WTC11 (cell line): Measurements from ENCODE around the gene CAMSAP3. TPM values are rescaled to one million over a fixed set of nuclear protein-coding genes. Genes with fewer than 3 reads are reported as not detected.

ENCODE experiments used
- ATAC-seq: fragments of 200-7000 bp; cut with Tn5 transposase; 2 replicates; pipeline ENCODE4 v1.10.0; 2021; ENCODE audit warnings: mild to moderate bottlenecking, moderate library complexity
- CTCF ChIA-PET: fragments of 300-600 bp; sonication (Branson Sonifier 250); formaldehyde crosslinking; loops from one replicate; lab custom pipeline; 2021; ENCODE audit warnings: antibody characterized with exemption; lab: Charles Lee
- POLR2A ChIA-PET: fragments of 350-600 bp; sonication (Branson Sonifier 250); formaldehyde crosslinking; loops from one replicate; lab custom pipeline; 2021; ENCODE audit warnings: antibody characterized with exemption; lab: Charles Lee
- DNase-seq: peaks from one replicate; pipeline ENCODE4 v3.0.0; 2021; ENCODE audit warnings: low spot score
- H3K27ac Mint-ChIP-seq: 2 replicates; pipeline ENCODE4 v1.8.0; 2021; ENCODE audit warnings: mixed read lengths
- H3K27me3 Mint-ChIP-seq: 2 replicates; pipeline ENCODE4 v1.8.0; 2021; ENCODE audit warnings: low read depth, mild to moderate bottlenecking, moderate library complexity, mixed read lengths
- H3K36me3 Mint-ChIP-seq: 2 replicates; pipeline ENCODE4 v1.8.0; 2021; ENCODE audit warnings: mixed read lengths
- H3K4me1 Mint-ChIP-seq: 2 replicates; pipeline ENCODE4 v1.8.0; 2022; ENCODE audit warnings: mixed read lengths
- H3K4me3 Mint-ChIP-seq: 2 replicates; pipeline ENCODE4 v1.8.0; 2021; ENCODE audit warnings: mild to moderate bottlenecking, moderate library complexity, mixed read lengths
- H3K9me3 Mint-ChIP-seq: 2 replicates; pipeline ENCODE4 v1.8.0; 2021; ENCODE audit warnings: mixed read lengths
- ATF1 ChIP-seq: sonication (generic); formaldehyde crosslinking; IDR thresholded peaks from 2 replicates; pipeline ENCODE4 v1.8.1; 2023; ENCODE audit warnings: mild to moderate bottlenecking, moderate library complexity, missing genetic modification reagents
- ATF2 ChIP-seq: sonication (generic); formaldehyde crosslinking; IDR thresholded peaks from 2 replicates; pipeline ENCODE4 v1.8.1; 2022; ENCODE audit warnings: low read depth, missing genetic modification reagents, borderline replicate concordance
- ATF6 ChIP-seq: sonication (generic); formaldehyde crosslinking; IDR thresholded peaks from 2 replicates; pipeline ENCODE4 v1.8.1; 2023; ENCODE audit warnings: mild to moderate bottlenecking, missing genetic modification reagents
- CREB1 ChIP-seq: sonication (generic); formaldehyde crosslinking; IDR thresholded peaks from 2 replicates; pipeline ENCODE4 v1.8.0; 2023; ENCODE audit warnings: mild to moderate bottlenecking, missing genetic modification reagents
- ESRRA ChIP-seq: sonication (generic); formaldehyde crosslinking; IDR thresholded peaks from 2 replicates; pipeline ENCODE4 v1.8.1; 2022; ENCODE audit warnings: mild to moderate bottlenecking, missing genetic modification reagents, borderline replicate concordance
- ETV6 ChIP-seq: sonication (generic); formaldehyde crosslinking; IDR thresholded peaks from 2 replicates; pipeline ENCODE4 v1.8.1; 2022; ENCODE audit warnings: mild to moderate bottlenecking, missing genetic modification reagents
- GRHL2 ChIP-seq: fragments of 250-450 bp; sonication (Bioruptor Pico); IDR thresholded peaks from 2 replicates; pipeline ENCODE4 v1.8.0; 2022; ENCODE audit warnings: mild to moderate bottlenecking, moderate library complexity; ENCODE audit not compliant: insufficient replicate concordance, severe bottlenecking
- GTF2I ChIP-seq: fragments of 250-450 bp; sonication (Bioruptor Pico); conservative IDR thresholded peaks from 2 replicates; pipeline ENCODE4 v1.4.0; 2021; ENCODE audit warnings: mild to moderate bottlenecking
- IRF1 ChIP-seq: sonication (generic); formaldehyde crosslinking; IDR thresholded peaks from 2 replicates; pipeline ENCODE4 v1.8.0; 2023; ENCODE audit warnings: missing genetic modification reagents
- IRF2 ChIP-seq: sonication (generic); formaldehyde crosslinking; IDR thresholded peaks from 2 replicates; pipeline ENCODE4 v1.8.0; 2022; ENCODE audit warnings: low read depth, missing genetic modification reagents, borderline replicate concordance
- MXD4 ChIP-seq: fragments of 250-450 bp; sonication (Bioruptor Pico); IDR thresholded peaks from 2 replicates; pipeline ENCODE4 v1.8.0; 2021; ENCODE audit warnings: mild to moderate bottlenecking, moderate library complexity, borderline replicate concordance
- NR3C1 ChIP-seq: sonication (generic); formaldehyde crosslinking; conservative IDR thresholded peaks from 2 replicates; pipeline ENCODE4 v1.8.1; 2023; ENCODE audit warnings: low read depth, mild to moderate bottlenecking, missing genetic modification reagents
- PRRX2 ChIP-seq: fragments of 250-450 bp; sonication (Bioruptor Pico); IDR thresholded peaks from 2 replicates; pipeline ENCODE4 v1.8.0; 2021; ENCODE audit warnings: mild to moderate bottlenecking
- TCF7 ChIP-seq: sonication (generic); formaldehyde crosslinking; IDR thresholded peaks from 2 replicates; pipeline ENCODE4 v1.8.0; 2022; ENCODE audit warnings: mild to moderate bottlenecking, low read depth, missing genetic modification reagents, moderate library complexity
- ZNF138 ChIP-seq: sonication (generic); formaldehyde crosslinking; conservative IDR thresholded peaks from 2 replicates; pipeline ENCODE4 v1.8.1; 2022; ENCODE audit warnings: mild to moderate bottlenecking, moderate library complexity, missing genetic modification reagents
- ZNF219 ChIP-seq: sonication (generic); formaldehyde crosslinking; IDR thresholded peaks from 2 replicates; pipeline ENCODE4 v1.8.0; 2023; ENCODE audit warnings: missing genetic modification reagents, mild to moderate bottlenecking, borderline replicate concordance
- ZNF263 ChIP-seq: sonication (generic); formaldehyde crosslinking; IDR thresholded peaks from 2 replicates; pipeline ENCODE4 v1.8.1; 2022; ENCODE audit warnings: low read depth, mild to moderate bottlenecking, moderate library complexity, missing genetic modification reagents
- total RNA-seq: library from RNA; stranded (reverse); gene quantifications from 3 replicates; pipeline ENCODE4 v1.2.3, GENCODE V29; 2021
- TF ChIP-seq, protein P1 (sequence below): sonication (generic); formaldehyde crosslinking; conservative IDR thresholded peaks from 2 replicates; pipeline ENCODE4 v1.8.1; 2022; ENCODE audit warnings: mild to moderate bottlenecking, missing genetic modification reagents
- TF ChIP-seq, protein P2 (sequence below): sonication (generic); formaldehyde crosslinking; IDR thresholded peaks from 2 replicates; pipeline ENCODE4 v1.8.0; 2022; ENCODE audit warnings: mild to moderate bottlenecking, missing genetic modification reagents
- TF ChIP-seq, protein P3 (sequence below): sonication (generic); formaldehyde crosslinking; IDR thresholded peaks from 2 replicates; pipeline ENCODE4 v1.8.1; 2023; ENCODE audit warnings: mild to moderate bottlenecking, missing genetic modification reagents, borderline replicate concordance
- TF ChIP-seq, protein P4 (sequence below): sonication (generic); formaldehyde crosslinking; IDR thresholded peaks from 2 replicates; pipeline ENCODE4 v1.8.1; 2022; ENCODE audit warnings: mild to moderate bottlenecking, missing genetic modification reagents, moderate library complexity, borderline replicate concordance
- TF ChIP-seq, protein P5 (sequence below): fragments of 250-450 bp; sonication (Bioruptor Pico); IDR thresholded peaks from 2 replicates; pipeline ENCODE4 v1.9.0; 2021; ENCODE audit warnings: mild to moderate bottlenecking

Gene CAMSAP3
- total RNA-seq, 1 experiment from 2014 or later, result 27.8 TPM

DNA sequence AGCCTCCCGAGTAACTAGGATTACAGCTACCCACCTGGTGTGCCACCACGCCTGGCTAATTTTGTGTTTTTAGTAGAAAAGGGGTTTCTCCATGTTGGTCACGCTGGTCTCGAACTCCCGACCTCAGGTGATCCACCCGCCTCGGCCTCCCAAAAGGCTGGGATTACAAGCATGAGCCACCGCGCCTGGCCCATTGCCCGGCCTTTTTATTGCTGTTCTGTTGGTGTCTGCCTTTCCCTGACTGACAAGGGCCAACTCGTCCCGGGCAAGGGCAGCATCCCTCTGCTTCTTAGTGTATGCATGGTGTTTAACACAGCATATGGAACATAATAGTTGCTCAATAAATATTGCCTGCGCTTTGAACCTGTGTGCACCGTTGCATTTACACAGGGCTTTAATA is 67.0 kb downstream of the CAMSAP3 start:
- ChIA-PET CTCF (interaction anchor here (0.8 kb wide), 1 partner anchor 94 kb away, joined by 3 read pairs; no protein-coding TSS in a partner anchor), POLR2A (no interaction called here)
- H3K36me3 Mint-ChIP-seq, result no peaks in the 10 kb centered on the region
- no peak overlapping the region for H3K4me3 Mint-ChIP-seq
- no peaks in the 10 kb centered on the region for H3K4me1 Mint-ChIP-seq
- no peaks in the 10 kb centered on the region for H3K9me3 Mint-ChIP-seq
- H3K27ac Mint-ChIP-seq, result no peak overlapping the region
- ATAC-seq, result no peak
- DNase-seq, result no peak
- TF ChIP-seq GTF2I (CRISPR knock-in tag) (no peak), ATF1 (CRISPR knock-in tag) (no peak), ETV6 (CRISPR knock-in tag) (no peak), ESRRA (CRISPR knock-in tag) (no peak), IRF1 (CRISPR knock-in tag) (no peak)
- TF ChIP-seq, protein P1, sequence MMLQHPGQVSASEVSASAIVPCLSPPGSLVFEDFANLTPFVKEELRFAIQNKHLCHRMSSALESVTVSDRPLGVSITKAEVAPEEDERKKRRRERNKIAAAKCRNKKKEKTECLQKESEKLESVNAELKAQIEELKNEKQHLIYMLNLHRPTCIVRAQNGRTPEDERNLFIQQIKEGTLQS (CRISPR knock-in tag), result no peak
- H3K27me3 Mint-ChIP-seq, result peaks cover 39% of the 10 kb centered on the region

- Mint-ChIP-seq H3K9me3 (no peaks in the 10 kb centered on the region), H3K4me3 (no peak overlapping the region), H3K27ac (no peak overlapping the region), H3K4me1 (no peaks in the 10 kb centered on the region), H3K27me3 (peaks cover 44% of the 10 kb centered on the region), H3K36me3 (no peaks in the 10 kb centered on the region)
- no peak for ATAC-seq
- ChIA-PET CTCF (interaction anchor here (1.0 to 2.4 kb wide), 3 partner anchors 17 to 95 kb away, joined by 3 to 8 read pairs (median 4); partner anchors contain the start of gene TRAPPC5), POLR2A (no interaction called here)
- no peak for DNase-seq
- no peak for TF ChIP-seq IRF1 (CRISPR knock-in tag)
- TF ChIP-seq ZNF219 (CRISPR knock-in tag), result no peak
- no peak for TF ChIP-seq NR3C1 (CRISPR knock-in tag)
- TF ChIP-seq, protein P2, sequence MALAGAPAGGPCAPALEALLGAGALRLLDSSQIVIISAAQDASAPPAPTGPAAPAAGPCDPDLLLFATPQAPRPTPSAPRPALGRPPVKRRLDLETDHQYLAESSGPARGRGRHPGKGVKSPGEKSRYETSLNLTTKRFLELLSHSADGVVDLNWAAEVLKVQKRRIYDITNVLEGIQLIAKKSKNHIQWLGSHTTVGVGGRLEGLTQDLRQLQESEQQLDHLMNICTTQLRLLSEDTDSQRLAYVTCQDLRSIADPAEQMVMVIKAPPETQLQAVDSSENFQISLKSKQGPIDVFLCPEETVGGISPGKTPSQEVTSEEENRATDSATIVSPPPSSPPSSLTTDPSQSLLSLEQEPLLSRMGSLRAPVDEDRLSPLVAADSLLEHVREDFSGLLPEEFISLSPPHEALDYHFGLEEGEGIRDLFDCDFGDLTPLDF (CRISPR knock-in tag), result no peak
- no peak for TF ChIP-seq ZNF263
- TF ChIP-seq, protein P3, sequence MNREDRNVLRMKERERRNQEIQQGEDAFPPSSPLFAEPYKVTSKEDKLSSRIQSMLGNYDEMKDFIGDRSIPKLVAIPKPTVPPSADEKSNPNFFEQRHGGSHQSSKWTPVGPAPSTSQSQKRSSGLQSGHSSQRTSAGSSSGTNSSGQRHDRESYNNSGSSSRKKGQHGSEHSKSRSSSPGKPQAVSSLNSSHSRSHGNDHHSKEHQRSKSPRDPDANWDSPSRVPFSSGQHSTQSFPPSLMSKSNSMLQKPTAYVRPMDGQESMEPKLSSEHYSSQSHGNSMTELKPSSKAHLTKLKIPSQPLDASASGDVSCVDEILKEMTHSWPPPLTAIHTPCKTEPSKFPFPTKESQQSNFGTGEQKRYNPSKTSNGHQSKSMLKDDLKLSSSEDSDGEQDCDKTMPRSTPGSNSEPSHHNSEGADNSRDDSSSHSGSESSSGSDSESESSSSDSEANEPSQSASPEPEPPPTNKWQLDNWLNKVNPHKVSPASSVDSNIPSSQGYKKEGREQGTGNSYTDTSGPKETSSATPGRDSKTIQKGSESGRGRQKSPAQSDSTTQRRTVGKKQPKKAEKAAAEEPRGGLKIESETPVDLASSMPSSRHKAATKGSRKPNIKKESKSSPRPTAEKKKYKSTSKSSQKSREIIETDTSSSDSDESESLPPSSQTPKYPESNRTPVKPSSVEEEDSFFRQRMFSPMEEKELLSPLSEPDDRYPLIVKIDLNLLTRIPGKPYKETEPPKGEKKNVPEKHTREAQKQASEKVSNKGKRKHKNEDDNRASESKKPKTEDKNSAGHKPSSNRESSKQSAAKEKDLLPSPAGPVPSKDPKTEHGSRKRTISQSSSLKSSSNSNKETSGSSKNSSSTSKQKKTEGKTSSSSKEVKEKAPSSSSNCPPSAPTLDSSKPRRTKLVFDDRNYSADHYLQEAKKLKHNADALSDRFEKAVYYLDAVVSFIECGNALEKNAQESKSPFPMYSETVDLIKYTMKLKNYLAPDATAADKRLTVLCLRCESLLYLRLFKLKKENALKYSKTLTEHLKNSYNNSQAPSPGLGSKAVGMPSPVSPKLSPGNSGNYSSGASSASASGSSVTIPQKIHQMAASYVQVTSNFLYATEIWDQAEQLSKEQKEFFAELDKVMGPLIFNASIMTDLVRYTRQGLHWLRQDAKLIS (CRISPR knock-in tag), result no peak
- TF ChIP-seq IRF2, result no peak
- no peak for TF ChIP-seq GTF2I (CRISPR knock-in tag)
- TF ChIP-seq ZNF138 (CRISPR knock-in tag), result no peak
- TF ChIP-seq, protein P4, sequence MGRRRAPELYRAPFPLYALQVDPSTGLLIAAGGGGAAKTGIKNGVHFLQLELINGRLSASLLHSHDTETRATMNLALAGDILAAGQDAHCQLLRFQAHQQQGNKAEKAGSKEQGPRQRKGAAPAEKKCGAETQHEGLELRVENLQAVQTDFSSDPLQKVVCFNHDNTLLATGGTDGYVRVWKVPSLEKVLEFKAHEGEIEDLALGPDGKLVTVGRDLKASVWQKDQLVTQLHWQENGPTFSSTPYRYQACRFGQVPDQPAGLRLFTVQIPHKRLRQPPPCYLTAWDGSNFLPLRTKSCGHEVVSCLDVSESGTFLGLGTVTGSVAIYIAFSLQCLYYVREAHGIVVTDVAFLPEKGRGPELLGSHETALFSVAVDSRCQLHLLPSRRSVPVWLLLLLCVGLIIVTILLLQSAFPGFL, result no peak
- TF ChIP-seq GRHL2 (CRISPR knock-in tag), result no peak
- no peak for TF ChIP-seq ATF2 (CRISPR knock-in tag)
- TF ChIP-seq ATF1 (CRISPR knock-in tag), result no peak
- TF ChIP-seq PRRX2 (CRISPR knock-in tag), result no peak
- no peak for TF ChIP-seq CREB1 (CRISPR knock-in tag)
- no peak for TF ChIP-seq MXD4 (CRISPR knock-in tag)
- TF ChIP-seq, protein P5, sequence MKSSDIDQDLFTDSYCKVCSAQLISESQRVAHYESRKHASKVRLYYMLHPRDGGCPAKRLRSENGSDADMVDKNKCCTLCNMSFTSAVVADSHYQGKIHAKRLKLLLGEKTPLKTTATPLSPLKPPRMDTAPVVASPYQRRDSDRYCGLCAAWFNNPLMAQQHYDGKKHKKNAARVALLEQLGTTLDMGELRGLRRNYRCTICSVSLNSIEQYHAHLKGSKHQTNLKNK (CRISPR knock-in tag), result no peak
- no peak for TF ChIP-seq ATF6 (CRISPR knock-in tag)
- TF ChIP-seq TCF7 (CRISPR knock-in tag), result no peak
Observed at GRCh38 chr19:7663706-7664105, 68.0 kb downstream of the CAMSAP3 start.
